ENCODE measurements around the gene DCBLD1. TPM values are rescaled to one million over a fixed set of nuclear protein-coding genes. Genes with fewer than 3 reads are reported as not detected.
"Not testable (repeated sequence)": the region's sequence is repeated elsewhere in the genome, so short reads cannot be mapped to it uniquely, and the experiment has no call there.

DCBLD1 gene
- 10.9 TPM for total RNA-seq

- peak; percentile 27 for DNase-seq
These were observed at the start of gene DCBLD1 for GRCh38 chr6:117482240-117483003. Gene DCBLD1, plus strand, starts transcription at chr6:117482674. Its CDS starts 108 bp downstream, at chr6:117482782.

- DNase-seq = no peak
These were observed 41.6 kb upstream of the DCBLD1 start for GRCh38 chr6:117440706-117441525.

DNA sequence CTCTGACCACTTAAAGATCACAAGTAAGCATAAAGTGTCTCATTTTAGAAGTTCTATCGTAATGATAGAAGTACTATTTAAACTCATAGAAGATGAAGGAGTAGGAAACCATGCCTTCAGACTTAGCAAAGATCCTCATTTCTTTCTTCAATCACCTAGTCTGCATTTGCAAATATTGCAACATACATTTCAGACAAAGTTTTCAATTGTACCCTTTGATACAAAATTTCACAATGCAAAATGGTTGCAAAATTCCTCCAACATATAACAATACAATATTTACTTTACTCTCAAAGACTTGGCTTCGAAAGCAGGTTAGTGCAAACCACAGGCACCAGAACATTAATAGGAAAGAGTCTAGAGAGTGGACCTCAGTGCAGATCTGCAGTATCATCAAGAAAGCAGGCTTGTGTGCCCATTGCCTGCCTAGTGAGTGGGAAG lies 40.6 kb upstream of the DCBLD1 start:
- DNase-seq = no peak

DNA sequence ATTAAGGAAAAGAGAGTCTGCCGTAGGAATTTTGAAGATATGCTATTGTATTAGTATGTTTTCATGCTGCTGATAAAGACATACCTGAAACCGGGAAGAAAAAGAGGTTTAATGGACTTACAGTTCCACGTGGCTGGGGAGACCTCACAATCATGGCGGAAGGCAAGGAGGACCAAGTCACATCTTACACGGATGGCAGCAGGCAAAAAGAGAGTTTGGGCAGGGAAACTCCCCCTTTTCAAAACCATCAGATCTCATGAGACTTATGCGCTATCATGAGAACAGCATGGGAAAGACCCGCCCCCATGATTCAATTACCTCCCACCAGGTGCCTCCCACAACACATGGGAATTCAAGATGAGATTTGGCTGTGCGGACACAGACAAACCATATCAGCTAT lies 40.2 kb upstream of the DCBLD1 start:
- DNase-seq = not testable (repeated sequence)

- peak; percentile 10 for DNase-seq
These were observed 37.9 kb upstream of the DCBLD1 start for GRCh38 chr6:117444600-117444999.

- DNase-seq = no peak
These were observed 35.6 kb upstream of the DCBLD1 start for GRCh38 chr6:117446861-117447260.

DNA sequence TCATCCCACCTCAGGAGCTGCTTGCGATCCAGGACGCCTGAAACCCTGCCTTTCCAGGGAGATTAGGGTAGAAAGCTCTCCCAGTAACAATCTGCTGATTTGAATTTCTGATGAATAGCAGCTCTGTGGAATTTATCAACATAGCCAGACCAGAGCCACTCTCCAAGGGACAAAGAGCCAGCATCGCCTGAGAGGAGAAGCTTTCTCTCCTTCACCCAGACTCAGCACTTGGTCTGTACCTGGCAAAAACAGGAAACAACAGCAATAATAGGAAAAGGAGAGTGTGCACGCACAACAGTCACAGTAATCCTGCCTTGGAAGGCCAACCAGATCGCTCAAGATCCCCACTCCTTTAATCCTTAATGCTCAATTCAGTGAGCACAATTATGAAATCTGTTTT lies 34.5 kb upstream of the DCBLD1 start:
- no peak for DNase-seq

DNA sequence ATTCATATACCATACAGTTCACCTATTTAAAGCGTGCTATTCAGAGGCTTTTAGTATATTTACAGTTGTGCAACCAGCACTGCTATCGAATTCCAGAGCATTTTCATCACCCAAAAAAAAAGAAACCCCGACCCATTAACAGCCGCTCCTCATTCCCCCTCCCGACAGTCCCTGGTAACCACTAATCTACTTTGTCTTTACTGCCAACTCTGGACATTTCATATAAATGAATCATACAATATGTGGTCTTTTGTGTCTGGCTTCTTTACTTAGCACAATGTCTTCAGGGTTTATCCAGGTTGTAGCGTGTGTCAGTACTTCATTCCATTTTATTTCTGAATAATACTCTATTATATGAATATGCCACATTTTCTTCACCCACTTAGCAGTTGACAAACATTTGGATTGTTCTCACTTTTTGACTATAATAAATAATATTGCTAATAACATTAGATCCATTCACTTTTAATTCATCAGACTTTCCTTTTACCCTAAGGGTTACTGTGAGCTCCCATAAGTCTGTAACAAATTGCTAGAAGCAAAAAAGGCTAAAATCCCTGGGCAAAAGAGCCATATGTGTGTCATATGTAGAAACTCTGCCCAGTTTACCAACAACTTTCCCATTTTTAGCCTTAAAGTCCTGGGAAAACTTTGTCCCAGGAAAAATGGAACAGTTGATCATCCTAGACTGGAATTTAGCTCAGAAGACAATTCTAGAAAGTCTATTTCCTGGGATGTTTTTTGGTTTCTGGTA lies 33.6 kb upstream of the DCBLD1 start:
- DNase-seq = no peak

GRCh38 chr6:117449549-117450439 lies 32.7 kb upstream of the DCBLD1 start:
- DNase-seq = peak; percentile 30

- no peak for DNase-seq
These were observed 30.8 kb upstream of the DCBLD1 start for GRCh38 chr6:117451671-117452070.

GRCh38 chr6:117456250-117456649 lies 26.2 kb upstream of the DCBLD1 start:
- DNase-seq = no peak

DNA sequence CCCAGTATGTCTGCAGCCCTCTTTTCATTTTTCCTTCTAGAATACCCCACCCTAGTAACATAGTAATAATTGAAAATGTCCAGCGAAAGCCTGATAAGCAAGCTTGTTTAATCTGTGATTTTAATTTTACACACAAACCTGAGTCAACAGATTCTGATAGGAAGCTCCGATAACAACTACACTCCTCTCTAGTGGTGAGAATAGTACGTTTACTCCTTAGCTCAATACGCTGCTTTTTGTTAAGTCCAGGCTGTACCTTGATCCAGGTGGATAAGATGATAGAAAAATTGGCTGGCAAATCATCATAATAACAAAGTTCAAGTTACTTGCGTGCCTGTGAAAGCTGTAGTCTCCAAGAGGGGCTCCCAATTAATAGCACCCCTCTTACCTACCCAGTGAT lies 25.5 kb upstream of the DCBLD1 start:
- DNase-seq = no peak

DNA sequence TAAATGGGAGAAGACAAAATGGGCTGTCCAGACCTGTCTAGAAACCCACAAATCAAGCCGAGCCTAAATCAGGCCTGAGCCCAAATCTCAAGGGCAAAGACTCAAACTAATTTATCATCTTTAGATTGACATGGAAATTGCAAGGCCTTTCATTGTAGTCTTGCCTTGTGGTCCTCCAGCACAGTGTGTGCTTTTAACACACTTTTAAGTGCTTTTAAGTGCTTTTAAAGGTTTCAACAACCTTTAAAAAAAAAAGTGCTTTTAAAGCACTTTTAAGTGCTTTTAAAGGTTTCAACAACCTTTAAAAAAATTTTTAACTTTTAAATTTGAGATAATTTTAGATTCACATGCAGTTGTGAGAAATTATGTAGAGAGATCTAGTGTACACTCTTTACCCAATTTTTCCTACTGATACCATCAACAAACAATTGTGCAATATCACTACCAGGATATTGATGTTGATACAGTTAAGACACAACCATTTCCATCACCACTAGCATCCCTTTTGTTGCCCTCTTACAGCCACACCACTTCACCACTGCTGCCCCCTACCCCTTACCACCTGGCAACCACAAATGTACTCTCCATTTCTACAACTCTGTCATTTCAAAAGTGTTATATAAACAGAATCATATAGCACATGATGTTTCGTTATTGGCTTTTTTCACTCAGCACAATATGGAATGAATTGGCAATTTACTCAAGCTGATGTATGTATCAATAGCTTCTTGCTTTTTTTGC lies 23.1 kb upstream of the DCBLD1 start:
- no peak for DNase-seq

GRCh38 chr6:117463762-117464665 lies 18.5 kb upstream of the DCBLD1 start:
- no peak for DNase-seq

- no peak for DNase-seq
These were observed 17.8 kb upstream of the DCBLD1 start for GRCh38 chr6:117464700-117465099.

GRCh38 chr6:117465691-117466090 lies 16.8 kb upstream of the DCBLD1 start:
- no peak for DNase-seq

GRCh38 chr6:117467876-117468275 lies 14.6 kb upstream of the DCBLD1 start:
- no peak for DNase-seq

DNA sequence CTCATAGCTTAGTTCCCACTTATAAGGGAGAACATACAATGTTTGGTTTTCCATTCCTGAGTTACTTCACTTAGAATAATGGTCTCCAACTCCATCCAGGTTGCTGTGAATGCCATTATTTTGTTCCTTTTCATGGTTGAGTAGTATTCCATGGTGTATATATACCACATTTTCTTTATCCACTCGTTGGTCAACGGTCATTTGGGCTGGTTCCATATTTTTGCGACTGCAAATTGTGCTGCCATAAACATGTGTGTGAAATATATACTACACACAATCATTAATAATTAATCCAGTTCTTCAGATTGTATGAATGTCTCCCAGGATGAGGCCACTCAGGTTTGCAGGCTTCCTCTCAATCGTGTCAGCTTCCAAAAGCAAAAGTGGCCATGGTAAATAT lies 13.9 kb upstream of the DCBLD1 start:
- DNase-seq = not testable (repeated sequence)

- DNase-seq = no peak
These were observed 13.1 kb upstream of the DCBLD1 start for GRCh38 chr6:117469356-117469755.

GRCh38 chr6:117469791-117470190 lies 12.7 kb upstream of the DCBLD1 start:
- DNase-seq = no peak

All from skin of body (tissue), 2 donors.